Gastrocnemius medialis (tissue), 4 donors: ENCODE results near the gene SNAP25. TPM values are rescaled to one million over a fixed set of nuclear protein-coding genes. Genes with fewer than 3 reads are reported as not detected.

ENCODE experiments used
- ATAC-seq, 2 donors: fragments of 150-250 bp; one replicate each; pipeline ENCODE4 v1.9.1; 2016
- DNase-seq, 2 donors: peaks; one replicate each; pipeline ENCODE4 v3.0.0-alpha.2; 2019
- H3K27ac ChIP-seq, 4 donors: fragments of 200-600 bp; sonication (generic); 1 replicate in 1 of 4; 2 replicates in 3 of 4; pipeline ENCODE4 v1.5.1; 2016 to 2018; ENCODE audit warnings: mild to moderate bottlenecking in 2 of 4, moderate library complexity in 1 of 4
- H3K27me3 ChIP-seq, 3 donors: fragments of 200-600 bp; sonication (generic) in 2 of 3; 1 replicate in 1 of 3; 2 replicates in 2 of 3; pipeline versions ENCODE4 v1.5.1 to v1.6.0; 2016 to 2019; ENCODE audit warnings: mild to moderate bottlenecking in 1 of 3, moderate library complexity in 1 of 3
- H3K36me3 ChIP-seq, 2 donors: fragments of 200-600 bp; sonication (generic) in 1 of 2; one replicate each; pipeline ENCODE4 v1.5.1; 2017 to 2018
- H3K4me1 ChIP-seq, 2 donors: fragments of 200-600 bp; sonication (generic) in 1 of 2; one replicate each; pipeline ENCODE4 v1.5.1; 2016 to 2017; ENCODE audit warnings: mild to moderate bottlenecking in 2 of 2
- H3K4me3 ChIP-seq, 4 donors: fragments of 200-600 bp; sonication (generic) in 3 of 4; 1 replicate in 1 of 4; 2 replicates in 3 of 4; pipeline ENCODE4 v1.5.1; 2016 to 2019; ENCODE audit warnings: mild to moderate bottlenecking in 2 of 4
- H3K9me3 ChIP-seq, 3 donors: fragments of 200-600 bp; sonication (generic) in 2 of 3; 1 replicate in 1 of 3; 2 replicates in 2 of 3; pipeline ENCODE4 v1.5.1; 2016 to 2019
- CTCF ChIP-seq, 5 experiments: fragments of 450-650 bp in 3 of 5; fragments of 200-600 bp in 2 of 5; sonication (generic) in 2 of 5; IDR thresholded peaks in 4 of 5; conservative IDR thresholded peaks in 1 of 5; 1 replicate in 4 of 5; 2 replicates in 1 of 5; pipeline ENCODE4 v1.5.1; 2016 to 2019; ENCODE audit warnings: antibody characterized with exemption in 5 of 5, mild to moderate bottlenecking in 3 of 5, moderate library complexity in 3 of 5
- POLR2A ChIP-seq, 2 donors: fragments of 450-650 bp; IDR thresholded peaks; one replicate each; pipeline ENCODE4 v1.6.1; 2017; ENCODE audit warnings: antibody characterized with exemption in 2 of 2, mild to moderate bottlenecking in 2 of 2, moderate library complexity in 2 of 2
- in situ Hi-C, 4 donors: fragments of 200-750 bp; cut with MboI; loops; one replicate each; pipeline versions ENCODE4 v1.15.0 to v1.8.0; 2017; ENCODE audit warnings: low sequenced_read_pairs in 4 of 4
- intact Hi-C: fragments of 100-400 bp; cut with DNase I; formaldehyde crosslinking; loops from one replicate; pipeline ENCODE4 v1.15.1; 2023; ENCODE audit warnings: low total_unique reads
- total RNA-seq, 4 donors: library from RNA; depleted of rRNA; stranded (reverse); fragments of >200 nt; gene quantifications; one replicate each; pipeline versions ENCODE4 v1.1.0 to v1.2.3, GENCODE V29; 2016

Gene SNAP25
- total RNA-seq, 4 donors from 2014 or later: 0.23 TPM; not detected in 3

GRCh38 chr20:10322073-10323012 is 103.7 kb downstream of the SNAP25 start:
- TF ChIP-seq POLR2A (IDR thresholded peaks at IDR 0.05) (no peak), CTCF (IDR thresholded peaks at IDR 0.05 in 4 of 5, conservative IDR thresholded peaks at IDR 0.05 in 1 of 5) (no peak)
- DNase-seq: no peak
- H3K4me1 ChIP-seq: no peaks in the 10 kb centered on the region
- in situ Hi-C loops: no loop called here
- ATAC-seq: no peak
- H3K4me3 ChIP-seq: no peak overlapping the region
- no peak overlapping the region for H3K27ac ChIP-seq
- no peaks in the 10 kb centered on the region for H3K27me3 ChIP-seq
- no peaks in the 10 kb centered on the region for H3K9me3 ChIP-seq
- intact Hi-C loops: no loop called here
- no peaks in the 10 kb centered on the region for H3K36me3 ChIP-seq

- H3K4me3 ChIP-seq: no peak overlapping the region
- H3K27ac ChIP-seq: no peak overlapping the region
- in situ Hi-C loops (no loop called here), intact Hi-C loops (no loop called here)
- no peaks in the 10 kb centered on the region for H3K4me1 ChIP-seq
- no peaks in the 10 kb centered on the region for H3K27me3 ChIP-seq
- ATAC-seq (no peak), DNase-seq (no peak)
- no peaks in the 10 kb centered on the region for H3K9me3 ChIP-seq
- no peak for TF ChIP-seq POLR2A (IDR thresholded peaks at IDR 0.05)
- TF ChIP-seq CTCF (IDR thresholded peaks at IDR 0.05 in 4 of 5, conservative IDR thresholded peaks at IDR 0.05 in 1 of 5): no peak
- H3K36me3 ChIP-seq: no peaks in the 10 kb centered on the region
Measured at GRCh38 chr20:10323729-10324128, 105.1 kb downstream of the SNAP25 start.

DNA sequence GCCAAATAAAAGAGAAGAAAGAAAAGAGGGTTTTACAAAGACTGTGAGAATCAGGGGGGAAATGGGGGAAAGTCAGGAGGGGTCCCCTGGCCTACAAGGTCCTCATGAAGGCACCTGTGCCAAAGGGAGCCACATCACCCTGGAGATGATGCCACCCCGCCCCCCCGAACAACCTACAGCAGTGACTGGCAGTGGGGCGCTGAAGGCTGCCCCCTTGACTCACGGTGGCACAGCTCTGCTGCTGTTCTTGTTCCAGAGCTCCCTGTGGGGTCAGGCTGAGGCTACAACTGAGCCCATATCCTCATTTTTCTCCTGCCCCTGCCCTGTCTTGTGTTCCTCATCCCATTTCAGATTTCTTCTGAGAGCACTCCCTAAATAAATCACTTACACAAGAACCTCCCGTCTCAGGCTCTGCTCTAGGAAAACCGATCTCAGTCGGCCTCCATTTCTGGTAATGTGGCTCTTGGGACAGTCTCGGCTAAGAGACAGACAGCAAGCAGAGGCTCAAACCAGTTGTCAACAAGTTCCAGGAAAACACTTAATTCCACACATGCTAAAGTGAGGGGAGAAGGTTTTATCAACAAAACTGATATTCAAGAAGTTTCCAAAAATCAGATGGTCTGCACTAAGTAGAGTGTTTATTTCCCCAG is 105.7 kb downstream of the SNAP25 start:
- Histone ChIP-seq H3K27me3 (no peaks in the 10 kb centered on the region), H3K27ac (no peak overlapping the region), H3K9me3 (no peaks in the 10 kb centered on the region), H3K4me3 (no peak overlapping the region), H3K36me3 (no peaks in the 10 kb centered on the region), H3K4me1 (no peaks in the 10 kb centered on the region)
- TF ChIP-seq POLR2A (IDR thresholded peaks at IDR 0.05) (no peak), CTCF (IDR thresholded peaks at IDR 0.05 in 4 of 5, conservative IDR thresholded peaks at IDR 0.05 in 1 of 5) (no peak)
- DNase-seq: no peak
- in situ Hi-C loops: no loop called here
- intact Hi-C loops: no loop called here
- no peak for ATAC-seq

DNA sequence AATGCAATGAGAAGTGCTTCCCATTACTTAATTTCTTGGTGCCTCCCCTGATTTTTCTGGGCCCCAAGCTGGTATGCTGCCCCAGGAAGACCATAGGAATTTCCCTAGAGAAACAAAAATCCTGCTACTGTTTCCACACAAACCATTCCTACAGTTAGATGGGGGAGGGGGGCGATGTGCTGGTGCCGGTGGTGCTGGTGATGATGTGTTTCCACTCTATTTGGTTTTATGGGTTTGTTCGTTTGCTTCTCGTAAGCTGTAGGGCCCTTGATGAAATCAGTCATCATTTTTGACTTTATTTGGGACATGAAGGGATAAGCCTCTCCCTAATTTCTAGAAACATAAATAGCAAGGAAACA is 110.2 kb downstream of the SNAP25 start:
- DNase-seq (no peak), ATAC-seq (no peak)
- intact Hi-C loops (no loop called here), in situ Hi-C loops (no loop called here)
- no peaks in the 10 kb centered on the region for H3K9me3 ChIP-seq
- no peaks in the 10 kb centered on the region for H3K27me3 ChIP-seq
- no peaks in the 10 kb centered on the region for H3K36me3 ChIP-seq
- TF ChIP-seq CTCF (IDR thresholded peaks at IDR 0.05 in 4 of 5, conservative IDR thresholded peaks at IDR 0.05 in 1 of 5) (no peak), POLR2A (IDR thresholded peaks at IDR 0.05) (no peak)
- H3K4me1 ChIP-seq: peaks cover 4 to 5% of the 10 kb centered on the region in 2 donors
- H3K4me3 ChIP-seq: no peak overlapping the region
- H3K27ac ChIP-seq: no peak overlapping the region
